NCI-H187 (cell line): ENCODE results near the gene SMC1B.
A peak's percentile ranks its signal among the peaks of the same experiment; 100 is the strongest.
"Not testable (repeated sequence)": the region's sequence is repeated elsewhere in the genome, so short reads cannot be mapped to it uniquely, and the experiment has no call there.

Experiments used
- DNase-seq, 2 experiments: peaks; one replicate each; lab custom pipeline; 2025; lab: John Stamatoyannopoulos, UW

The SMC1B gene

DNA sequence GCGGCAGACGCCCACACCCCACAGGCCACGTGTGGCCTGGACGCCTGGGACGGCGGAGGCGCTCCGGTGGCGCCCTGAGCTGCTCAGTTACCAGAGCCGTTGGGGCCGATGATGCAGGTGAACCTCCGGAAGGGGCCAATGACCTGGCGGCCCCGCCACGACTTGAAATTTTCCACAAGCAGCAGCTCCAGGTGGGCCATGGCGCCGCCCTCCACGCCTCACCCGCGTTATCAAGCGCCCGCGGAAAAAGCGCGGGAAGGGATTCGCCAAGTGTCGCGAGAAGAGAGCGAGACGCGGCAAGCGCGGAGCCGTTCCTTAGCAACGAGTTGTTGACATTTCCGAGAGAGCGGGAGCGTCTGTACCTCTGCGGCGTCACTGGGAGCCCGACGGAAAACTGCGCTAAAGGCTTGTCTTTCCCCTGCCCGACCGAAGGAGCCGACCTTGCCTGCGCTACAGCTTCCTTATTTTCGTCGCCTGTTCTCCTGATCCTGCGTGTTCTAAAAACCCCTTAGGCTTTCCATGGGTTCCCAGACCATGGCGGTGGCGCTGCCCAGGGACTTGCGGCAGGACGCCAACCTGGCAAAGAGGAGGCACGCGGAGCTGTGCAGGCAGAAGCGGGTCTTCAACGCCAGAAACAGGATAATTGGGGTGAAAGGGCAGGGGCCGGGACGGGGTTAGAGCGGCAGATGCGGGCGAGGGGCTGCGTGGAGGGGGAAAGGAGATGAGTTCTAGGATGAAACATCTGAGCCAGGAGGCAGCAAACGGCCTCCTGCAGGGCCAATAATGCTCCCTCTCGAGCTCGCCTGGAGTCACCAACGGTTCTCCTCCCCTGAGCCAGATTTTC is at the start of gene SMC1B, which contains the start of gene RIBC2:
TSS of gene SMC1B (minus strand) at position 232 of the 844 bp plus-strand sequence. CDS start at position 200, 32 bp downstream.
TSS of gene RIBC2 (plus strand) at position 326 of the 844 bp plus-strand sequence. CDS start at position 520, 194 bp downstream.
- DNase-seq, result peak; percentile 19 to 47

DNA sequence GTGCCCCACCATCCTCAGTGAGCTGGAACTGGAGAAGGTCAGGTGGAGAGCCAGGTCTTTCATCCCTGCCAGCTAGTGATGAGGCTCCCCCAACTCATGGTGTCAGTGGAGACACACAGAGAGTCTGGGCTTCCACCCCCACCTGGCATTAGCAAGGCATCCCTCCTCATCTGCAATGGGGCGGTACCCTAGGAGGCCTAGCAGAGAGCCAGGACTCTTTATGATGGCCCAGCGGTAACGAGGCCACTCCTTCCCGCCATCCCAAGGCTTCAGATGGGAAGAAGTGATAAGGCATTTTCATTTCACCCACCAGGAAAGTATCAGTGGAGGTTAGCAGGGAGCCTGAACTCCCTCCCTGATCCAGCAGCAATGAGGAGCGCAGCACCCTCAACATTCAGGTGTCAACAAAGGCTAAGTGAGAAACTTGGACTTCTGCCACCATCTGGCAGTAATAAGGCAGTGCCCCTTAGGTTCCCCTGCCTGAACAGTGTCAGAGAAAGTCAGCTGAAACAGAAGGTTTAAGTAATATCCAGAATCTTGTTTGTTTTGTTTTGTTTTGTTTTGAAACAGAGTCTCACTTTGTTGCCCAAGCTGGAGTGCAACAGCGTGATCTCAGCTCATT is 48.7 kb upstream of the SMC1B start:
- DNase-seq, result no peak

- no peak for DNase-seq
Measured at GRCh38 chr22:45460288-45461109, 47.1 kb upstream of the SMC1B start.

- DNase-seq, result no peak
Measured at GRCh38 chr22:45459235-45459634, 45.8 kb upstream of the SMC1B start.

DNA sequence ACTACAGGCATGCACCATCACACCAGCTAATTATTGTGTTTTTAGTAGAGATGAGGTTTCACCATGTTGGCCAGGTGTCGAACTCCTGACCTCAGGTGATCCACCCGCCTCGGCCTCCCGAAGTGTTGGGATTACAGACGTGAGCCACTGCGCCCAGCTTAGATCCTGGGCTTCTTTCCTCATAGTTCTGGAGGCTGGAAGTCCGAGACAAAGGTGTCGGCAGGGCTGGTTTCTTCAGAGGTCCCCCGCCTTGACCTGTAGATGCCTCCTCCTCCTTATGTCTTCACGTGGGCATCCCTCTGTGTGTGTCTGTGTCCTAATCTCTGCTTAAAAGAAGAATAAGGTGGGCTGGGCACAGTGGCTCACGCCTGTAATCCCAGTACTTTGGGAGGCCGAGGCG is 45.1 kb upstream of the SMC1B start:
- no peak for DNase-seq

- DNase-seq, result no peak
Measured at GRCh38 chr22:45456811-45457210, 43.4 kb upstream of the SMC1B start.

GRCh38 chr22:45455621-45456020 is 42.2 kb upstream of the SMC1B start:
- no peak for DNase-seq

- DNase-seq, result no peak
Measured at GRCh38 chr22:45455212-45455611, 41.8 kb upstream of the SMC1B start.

- DNase-seq, result no peak
Measured at GRCh38 chr22:45454275-45454674, 40.9 kb upstream of the SMC1B start.

DNA sequence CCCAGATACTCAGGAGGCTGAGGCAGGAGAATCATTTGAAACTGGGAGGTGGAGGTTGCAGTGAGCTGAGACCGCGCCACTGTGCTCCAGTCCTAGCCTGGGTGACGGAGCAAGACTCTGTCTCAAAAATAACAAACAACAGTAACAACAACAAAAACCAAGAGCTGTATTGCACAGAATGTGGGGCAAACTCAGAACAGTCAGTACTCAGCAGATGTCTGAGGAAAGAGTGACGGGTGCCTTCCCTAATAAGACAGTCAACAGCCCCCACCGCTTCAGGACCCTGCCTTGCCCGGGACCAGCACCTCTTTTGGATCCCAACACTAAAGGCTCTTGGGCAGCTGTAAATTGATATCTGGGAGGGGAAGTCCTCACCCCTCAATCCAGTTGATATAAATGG is 40.4 kb upstream of the SMC1B start:
- DNase-seq, result no peak

- DNase-seq, result no peak
Measured at GRCh38 chr22:45452565-45453379, 39.4 kb upstream of the SMC1B start.

DNA sequence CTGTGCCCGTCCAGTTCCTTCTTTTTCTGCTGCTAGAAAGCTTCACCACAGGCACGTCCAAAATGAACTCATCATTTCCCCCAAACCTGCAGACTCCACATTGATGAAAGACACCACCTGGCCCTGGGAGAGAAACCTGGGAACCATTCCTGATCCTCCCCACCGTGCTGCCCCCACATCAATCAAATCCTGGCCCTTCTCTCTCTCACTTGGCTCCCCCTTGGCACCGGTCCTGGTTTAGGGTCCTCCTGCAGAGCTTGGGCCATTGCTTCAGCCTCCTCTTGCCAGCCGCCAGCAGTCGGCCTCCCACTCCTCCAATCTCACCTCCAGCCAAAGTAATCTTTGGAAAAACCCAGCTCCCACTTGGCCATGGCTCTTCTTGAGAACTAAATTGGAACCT is 38.6 kb upstream of the SMC1B start:
- no peak for DNase-seq

GRCh38 chr22:45450921-45451651 is 37.7 kb upstream of the SMC1B start:
- DNase-seq, result no peak

DNA sequence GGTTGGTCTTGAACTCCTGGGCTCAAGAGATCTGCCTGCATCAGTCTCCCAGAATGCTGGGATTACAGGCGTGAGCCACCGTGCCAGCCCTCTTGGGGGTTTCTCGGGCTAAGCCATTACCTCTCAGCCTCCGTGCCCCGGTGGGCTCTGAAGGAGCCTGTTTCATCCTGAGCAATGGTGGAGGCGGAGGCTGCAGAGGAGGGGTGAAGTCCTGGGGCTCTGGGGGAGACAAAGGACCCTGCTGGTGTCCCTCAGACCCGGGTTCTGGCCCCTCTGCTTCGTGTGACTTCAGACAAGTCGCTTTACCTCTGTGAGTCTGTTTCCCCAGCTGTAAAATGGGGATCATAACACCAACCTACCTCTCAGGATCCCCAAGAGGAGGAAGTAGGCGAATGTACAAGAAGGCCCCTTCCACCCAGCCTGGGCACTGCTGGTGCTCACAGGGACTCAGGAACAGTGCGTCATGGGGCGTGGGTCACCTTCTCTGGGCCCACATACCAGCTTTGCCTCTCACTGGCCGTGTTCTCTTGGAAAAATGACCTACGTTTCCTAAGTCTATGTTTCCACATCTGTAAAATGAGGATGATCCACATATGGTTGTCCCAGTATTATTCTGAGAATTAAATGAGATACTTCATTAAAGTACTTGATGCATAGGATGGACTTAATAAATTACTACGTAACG is 36.8 kb upstream of the SMC1B start:
- DNase-seq, result no peak

GRCh38 chr22:45449442-45449841 is 36.0 kb upstream of the SMC1B start:
- not testable (repeated sequence) for DNase-seq

DNA sequence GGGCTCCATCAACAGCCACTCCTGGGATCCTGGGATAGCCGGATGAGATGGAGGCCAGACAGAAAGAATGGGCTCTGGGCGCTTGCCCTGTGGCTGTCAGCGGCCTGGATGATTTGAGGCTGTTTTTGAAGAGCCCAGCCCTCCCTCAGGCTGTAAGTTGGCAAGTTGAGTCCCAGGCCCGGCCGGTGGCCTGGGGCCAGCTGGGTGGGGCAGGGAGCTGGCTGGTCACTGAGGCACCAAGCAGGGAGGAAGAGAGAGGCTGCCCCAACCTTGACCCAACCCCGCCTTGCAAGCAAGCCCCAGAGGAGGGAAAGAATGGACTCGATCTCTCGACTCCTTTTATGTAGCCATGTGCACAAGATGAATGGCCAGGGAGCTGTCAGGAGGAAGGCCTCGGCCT is 35.0 kb upstream of the SMC1B start:
- no peak for DNase-seq

DNA sequence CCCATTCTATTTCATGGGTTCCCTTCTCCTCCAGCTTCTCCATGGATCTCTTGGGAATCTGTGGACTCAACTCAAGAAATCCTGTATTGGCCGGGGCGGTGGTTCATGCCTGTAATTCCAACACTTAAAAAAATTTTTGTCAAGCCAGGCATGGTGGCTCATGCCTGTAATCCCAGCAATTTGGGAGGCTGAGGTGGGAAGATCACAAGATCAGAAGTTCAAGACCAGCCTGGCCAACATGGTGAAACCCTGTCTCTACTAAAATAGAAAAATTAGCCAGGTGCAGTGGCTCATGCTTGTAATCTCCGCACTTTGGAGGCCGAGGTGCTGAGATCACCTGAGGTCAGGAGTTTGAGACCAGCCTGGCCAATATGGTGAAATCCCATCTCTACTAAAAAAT is 34.2 kb upstream of the SMC1B start:
- not testable (repeated sequence) for DNase-seq

DNA sequence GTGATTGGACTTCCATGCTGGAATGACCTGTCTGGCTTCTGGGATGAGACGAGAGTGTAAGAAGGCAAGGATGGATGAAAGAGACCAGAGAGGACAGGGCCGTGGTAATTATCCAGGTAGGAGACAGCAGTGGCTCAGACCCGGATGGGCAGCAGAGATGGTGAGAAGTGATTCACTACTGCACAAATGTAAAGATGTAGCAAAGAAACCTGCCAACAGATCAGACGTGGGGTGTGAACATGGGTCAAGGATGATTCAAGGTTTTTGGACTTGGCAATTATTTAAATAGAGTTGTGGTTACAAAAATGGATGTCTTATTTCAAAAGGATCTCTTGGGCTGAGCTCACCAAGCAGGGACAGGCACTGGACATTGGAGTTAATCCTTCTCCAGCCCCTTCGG is 32.8 kb upstream of the SMC1B start:
- no peak for DNase-seq

GRCh38 chr22:45445031-45445710 is 31.8 kb upstream of the SMC1B start:
- no peak for DNase-seq

GRCh38 chr22:45444168-45444567 is 30.8 kb upstream of the SMC1B start:
- no peak for DNase-seq
